K562 (cell line): ENCODE measurements around the gene CFAP20DC. TPM values are rescaled to one million over a fixed set of nuclear protein-coding genes. Genes with fewer than 3 reads are reported as not detected.
"Not testable (repeated sequence)": the region's sequence is repeated elsewhere in the genome, so short reads cannot be mapped to it uniquely, and the experiment has no call there.

Source experiments
- ATAC-seq: fragments of 200-7000 bp; cut with Tn5 transposase; 3 replicates; pipeline ENCODE4 v1.9.1; 2020; ENCODE audit warnings: moderate library complexity
- BruUV-seq: library from RNA; stranded (reverse); fragments of 400-500 nt; replicated peaks from 2 replicates; lab custom pipeline; 2021; lab: Mats Ljungman, UMichigan
- CTCF ChIA-PET: fragments of 300-600 bp; formaldehyde crosslinking; extraction: SDS; loops from one replicate; lab custom pipeline; 2021; ENCODE audit warnings: low intra/inter-chr PET ratio; lab: Yijun Ruan, JAX
- POLR2A ChIA-PET: fragments of 300-600, 350-650 bp; sonication (Branson Sonifier 250); formaldehyde crosslinking; extraction: SDS; loops from one replicate; lab custom pipeline; 2021; ENCODE audit warnings: antibody characterized with exemption, inconsistent platforms; lab: Yijun Ruan, JAX
- DNase-seq, 4 experiments: peaks; one replicate each; pipeline versions ENCODE4 v3.0.0 to v3.0.0-alpha.2; 2011 to 2018; ENCODE audit warnings: low spot score in 3 of 4, mixed read lengths in 3 of 4; ENCODE audit errors: extremely low read depth in 1 of 4
- FAIRE-seq: peaks from 2 replicates; lab custom pipeline; 2011; peaks lifted over from hg19 to GRCh38; lab: Jason Lieb, UNC
- H2AFZ ChIP-seq: 2 replicates; pipeline ENCODE4 v1.6.0; 2011; ENCODE audit warnings: low read depth, low read length, control low read depth, inconsistent platforms
- H3K27ac ChIP-seq: fragments of 200-600 bp; 3 replicates; pipeline ENCODE4 v1.8.0; 2011; ENCODE audit warnings: low read depth, mild to moderate bottlenecking, control low read depth, inconsistent platforms, low read length, moderate library complexity, mixed read lengths; ENCODE audit errors: extremely low read depth
- H3K27me3 ChIP-seq, 2 experiments: fragments of 300-600 bp in 1 of 2; 2 replicates in 1 of 2; 3 replicates in 1 of 2; pipeline versions ENCODE4 v1.6.0 to v1.8.0; 2011; ENCODE audit warnings: inconsistent platforms in 2 of 2, low read length in 2 of 2, mild to moderate bottlenecking in 1 of 2, mixed read lengths in 1 of 2, moderate library complexity in 1 of 2; ENCODE audit not compliant: control insufficient read depth in 2 of 2, insufficient read depth in 2 of 2
- H3K36me3 ChIP-seq: fragments of 300-600 bp; 3 replicates; pipeline ENCODE4 v1.8.0; 2011; ENCODE audit warnings: mild to moderate bottlenecking, low read length, inconsistent platforms; ENCODE audit not compliant: control insufficient read depth, insufficient read depth
- H3K4me1 ChIP-seq, 2 experiments: fragments of 200-600 bp in 1 of 2; replicated peaks in 1 of 2; 2 replicates in 1 of 2; 3 replicates in 1 of 2; pipeline versions ENCODE4 v1.5.1 to v1.8.0; 2011; ENCODE audit warnings: inconsistent platforms in 2 of 2, low read length in 2 of 2, mild to moderate bottlenecking in 1 of 2, mixed read lengths in 1 of 2, moderate library complexity in 1 of 2; ENCODE audit not compliant: control insufficient read depth in 2 of 2, insufficient read depth in 2 of 2
- H3K4me2 ChIP-seq: 2 replicates; pipeline ENCODE4 v1.6.1; 2011; ENCODE audit warnings: low read length, control low read depth, inconsistent platforms, mixed read lengths; ENCODE audit not compliant: insufficient read depth
- H3K4me3 ChIP-seq: fragments of 200-600 bp; sonication (generic), shearing (Covaris generic); 2 replicates; pipeline ENCODE4 v1.5.1; 2016; ENCODE audit warnings: control low read depth, inconsistent platforms
- H3K79me2 ChIP-seq: fragments of 200-600 bp; 3 replicates; pipeline ENCODE4 v1.8.0; 2011; ENCODE audit warnings: low read length, inconsistent platforms; ENCODE audit not compliant: control insufficient read depth, insufficient read depth
- H3K9ac ChIP-seq, 2 experiments: 2 replicates each; pipeline versions ENCODE4 v1.6.0 to v1.6.1; 2011; ENCODE audit warnings: low read depth in 2 of 2, low read length in 2 of 2, control low read depth in 1 of 2, inconsistent platforms in 1 of 2, mild to moderate bottlenecking in 1 of 2, mixed read lengths in 1 of 2; ENCODE audit not compliant: insufficient read depth in 1 of 2
- H3K9me1 ChIP-seq: one replicate; pipeline ENCODE4 v1.6.0; 2011; ENCODE audit warnings: inconsistent platforms, mild to moderate bottlenecking, low read length, moderate library complexity; ENCODE audit not compliant: control insufficient read depth, insufficient read depth
- H3K9me3 ChIP-seq: replicated peaks from 2 replicates; pipeline ENCODE4 v1.5.1; 2011; ENCODE audit warnings: low read depth, low read length, inconsistent platforms; ENCODE audit not compliant: control insufficient read depth, insufficient read depth
- H4K20me1 ChIP-seq: replicated peaks from 2 replicates; pipeline ENCODE4 v1.6.1; 2011; ENCODE audit warnings: low read length, inconsistent platforms, mixed read lengths; ENCODE audit not compliant: control insufficient read depth, insufficient read depth
- PHF20 ChIP-seq: fragments of 450-650 bp; IDR thresholded peaks from 2 replicates; pipeline ENCODE4 v1.6.1; 2018; ENCODE audit not compliant: partially characterized antibody
- RFX1 ChIP-seq: fragments of 450-650 bp; IDR thresholded peaks from 2 replicates; pipeline ENCODE4 v1.6.1; 2016; ENCODE audit warnings: mild to moderate bottlenecking, moderate library complexity
- TCF7 ChIP-seq: sonication (generic); IDR thresholded peaks from 2 replicates; pipeline ENCODE4 v1.6.1; 2016; ENCODE audit warnings: antibody characterized with exemption, borderline replicate concordance
- TFE3 ChIP-seq: fragments of 450-650 bp; formaldehyde crosslinking; IDR thresholded peaks from 2 replicates; pipeline ENCODE4 v1.4.0; 2020; ENCODE audit warnings: mild to moderate bottlenecking, mixed read lengths
- U2AF1 ChIP-seq: fragments of 200-400 bp; formaldehyde crosslinking; optimal IDR thresholded peaks from 2 replicates; pipeline ENCODE3; 2017; ENCODE audit warnings: mild to moderate bottlenecking, low read depth, low read length, moderate library complexity
- ZNF224 ChIP-seq: sonication (generic); formaldehyde crosslinking; IDR thresholded peaks from 2 replicates; pipeline ENCODE4 v1.8.0; 2022; ENCODE audit warnings: mild to moderate bottlenecking, missing genetic modification reagents
- ZNF263 ChIP-seq: sonication (generic); formaldehyde crosslinking; IDR thresholded peaks from 2 replicates; pipeline ENCODE4 v1.8.0; 2022; ENCODE audit warnings: mild to moderate bottlenecking, missing genetic modification reagents, borderline replicate concordance
- ZNF699 ChIP-seq: fragments of 250-450 bp; sonication (Bioruptor Pico); IDR thresholded peaks from 2 replicates; pipeline ENCODE4 v1.8.0; 2021; ENCODE audit warnings: mild to moderate bottlenecking, moderate library complexity; ENCODE audit not compliant: insufficient replicate concordance
- ZNF780A ChIP-seq: fragments of 250-450 bp; sonication (Bioruptor Pico); IDR thresholded peaks from 2 replicates; pipeline ENCODE4 v1.5.0; 2021; ENCODE audit warnings: mild to moderate bottlenecking
- WGBS: fragments of 100-300 bp; shearing (Covaris generic); methylation state at CpG from one replicate; pipeline ENCODE4 v1.1.6; 2016; ENCODE audit warnings: low coverage, mixed read lengths; ENCODE audit not compliant: insufficient coverage; ENCODE audit errors: missing lambda C conversion rate; 5-methylcytosine and 5-hydroxymethylcytosine counted together
- in situ Hi-C: fragments of 300-500 bp; cut with MboI; formaldehyde crosslinking; loops from 4 replicates; pipeline ENCODE4 v1.15.0; 2018; ENCODE audit warnings: inconsistent platforms, mixed read lengths
- intact Hi-C: fragments of 100-400 bp; cut with micrococcal nuclease; formaldehyde crosslinking; loops from 2 replicates; pipeline ENCODE4 v1.14.2; 2022
- polyA plus RNA-seq, 8 experiments: library from polyadenylated mRNA; depleted of rRNA in 4 of 8; stranded (reverse) in 5 of 8; unstranded in 3 of 8; fragments of >200 nt; fragmentation: Nextera tagmentation in 2 of 8; fragmentation: Illumina TruSeq in 1 of 8; extraction: Ambion mirVana in 2 of 8; extraction: Trizol in 1 of 8; gene quantifications; 2 replicates each; pipeline versions ENCODE4 v1.2.1 to v1.2.3, GENCODE V29; 2011 to 2014; ENCODE audit warnings: inconsistent platforms in 1 of 8, missing spikeins in 1 of 8
- total RNA-seq, 7 experiments: library from RNA; depleted of rRNA in 6 of 7; stranded (reverse); fragments of >200 nt in 6 of 7; fragmentation: Illumina TruSeq in 2 of 7; extraction: Trizol in 2 of 7; gene quantifications; 2 replicates each; pipeline versions ENCODE4 v1.2.1 to v1.2.3, GENCODE V29; 2011 to 2021; ENCODE audit warnings: low replicate concordance in 1 of 7

The CFAP20DC gene
- total and polyA plus RNA-seq, 9 of the 15 experiments (the other 6 are each of a cell fraction or from before 2014, with no cell fraction given), result 1.6 to 5.9 (median 4.6) TPM

- H3K27me3 ChIP-seq, FAIRE-seq, H3K9ac ChIP-seq, H3K4me1 ChIP-seq, H4K20me1 ChIP-seq, in situ Hi-C loops, H3K9me1 ChIP-seq, ATAC-seq, H2AFZ ChIP-seq, intact Hi-C loops, BruUV-seq, H3K4me3 ChIP-seq, H3K79me2 ChIP-seq, H3K9me3 ChIP-seq, CTCF ChIA-PET, H3K4me2 ChIP-seq, H3K36me3 ChIP-seq, H3K27ac ChIP-seq, DNase-seq: not testable (repeated sequence)
- POLR2A ChIA-PET, result interaction anchor here (0.7 kb wide), 1 partner anchor 22 kb away, joined by 3 read pairs; no protein-coding TSS in a partner anchor
- 3% methylated on average over 3 of the region's 3 CpGs for WGBS
- TF ChIP-seq RFX1, result peak; percentile 52
Observed at GRCh38 chr3:58696813-58697212, 353.0 kb downstream of the CFAP20DC start.

- BruUV-seq, result no TSS peak
- Histone ChIP-seq H3K27ac (no peak overlapping the region), H3K9ac (no peak overlapping the region), H3K36me3 (no peaks in the 10 kb centered on the region), H3K9me3 (no peaks in the 10 kb centered on the region), H3K4me1 (no peaks in the 10 kb centered on the region), H3K9me1 (no peaks in the 10 kb centered on the region), H3K4me3 (no peak overlapping the region), H2AFZ (no peak overlapping the region), H4K20me1 (no peaks in the 10 kb centered on the region), H3K4me2 (no peak overlapping the region), H3K27me3 (no peaks in the 10 kb centered on the region)
- CTCF ChIA-PET, result no interaction called here
- WGBS, result 0% methylated on average over 1 of the region's 1 CpG
- ATAC-seq (no peak), DNase-seq (no peak)
- intact Hi-C loops, result no loop called here
- POLR2A ChIA-PET, result no interaction called here
- TF ChIP-seq ZNF263 (CRISPR knock-in tag) (no peak), TFE3 (CRISPR knock-in tag) (no peak), U2AF1 (no peak), ZNF224 (CRISPR knock-in tag) (no peak), ZNF699 (CRISPR knock-in tag) (no peak), TCF7 (no peak), PHF20 (no peak), ZNF780A (no peak)
- TF ChIP-seq, all 486 proteins: peak for 0
- FAIRE-seq, result no peak
- no peaks in the 10 kb centered on the region for H3K79me2 ChIP-seq
- in situ Hi-C loops, result no loop called here
Observed at GRCh38 chr3:58696093-58696492, 353.7 kb downstream of the CFAP20DC start.
